ENCODE measurements around the gene JRKL. TPM values are rescaled to one million over a fixed set of nuclear protein-coding genes. Genes with fewer than 3 reads are reported as not detected.

JRKL gene
- 4.2 to 8.3 TPM (median 5.6 TPM) in 5 replicates for total RNA-seq (2022; extraction: Qiagen RNA extraction)

DNA sequence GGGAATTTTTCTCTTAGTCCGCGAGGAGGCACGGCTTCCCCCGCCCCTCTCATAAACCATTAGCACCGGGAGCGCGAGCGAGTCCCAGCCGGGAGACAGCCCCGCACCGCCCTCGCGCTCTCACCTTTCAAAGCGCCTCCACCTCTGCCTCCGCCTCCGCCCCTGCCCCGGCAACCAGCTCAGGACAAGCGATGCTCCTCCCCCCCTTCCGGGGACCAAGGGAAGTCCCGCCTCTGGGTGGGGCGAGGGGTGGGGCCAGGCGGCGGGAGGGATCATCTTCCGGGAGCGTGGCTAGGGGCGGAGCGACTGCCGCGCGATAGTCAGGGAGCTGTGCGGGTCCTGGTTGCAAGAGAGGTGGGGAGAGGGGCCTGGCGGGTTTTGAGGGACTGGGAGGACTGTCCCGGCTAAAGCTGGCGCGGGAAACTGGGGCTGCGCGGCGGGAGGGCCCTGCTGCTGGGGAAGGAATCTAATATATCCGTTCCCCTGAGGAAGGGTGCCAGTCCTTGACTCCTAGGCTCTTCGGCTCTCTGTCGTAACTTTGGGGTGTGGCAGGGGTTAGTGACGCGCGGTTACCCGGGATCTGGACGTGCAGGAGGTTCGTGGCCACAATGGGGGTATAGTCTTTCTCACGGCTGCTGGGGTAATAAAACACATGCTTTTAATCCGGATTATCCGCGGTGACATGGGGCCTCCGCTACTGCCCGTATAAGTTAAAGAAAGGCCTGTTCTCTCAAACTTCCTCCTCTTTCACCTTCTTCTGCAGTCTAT, at the start of gene JRKL, which contains the start of gene CCDC82:
TSS of gene JRKL (plus strand) at position 294 of the 768 bp plus-strand sequence. CDS start 637 bp downstream, outside the sequence.
TSS of gene CCDC82 (minus strand) at position 193 of the 768 bp plus-strand sequence. CDS start 5,165 bp downstream, outside the sequence.

DNA sequence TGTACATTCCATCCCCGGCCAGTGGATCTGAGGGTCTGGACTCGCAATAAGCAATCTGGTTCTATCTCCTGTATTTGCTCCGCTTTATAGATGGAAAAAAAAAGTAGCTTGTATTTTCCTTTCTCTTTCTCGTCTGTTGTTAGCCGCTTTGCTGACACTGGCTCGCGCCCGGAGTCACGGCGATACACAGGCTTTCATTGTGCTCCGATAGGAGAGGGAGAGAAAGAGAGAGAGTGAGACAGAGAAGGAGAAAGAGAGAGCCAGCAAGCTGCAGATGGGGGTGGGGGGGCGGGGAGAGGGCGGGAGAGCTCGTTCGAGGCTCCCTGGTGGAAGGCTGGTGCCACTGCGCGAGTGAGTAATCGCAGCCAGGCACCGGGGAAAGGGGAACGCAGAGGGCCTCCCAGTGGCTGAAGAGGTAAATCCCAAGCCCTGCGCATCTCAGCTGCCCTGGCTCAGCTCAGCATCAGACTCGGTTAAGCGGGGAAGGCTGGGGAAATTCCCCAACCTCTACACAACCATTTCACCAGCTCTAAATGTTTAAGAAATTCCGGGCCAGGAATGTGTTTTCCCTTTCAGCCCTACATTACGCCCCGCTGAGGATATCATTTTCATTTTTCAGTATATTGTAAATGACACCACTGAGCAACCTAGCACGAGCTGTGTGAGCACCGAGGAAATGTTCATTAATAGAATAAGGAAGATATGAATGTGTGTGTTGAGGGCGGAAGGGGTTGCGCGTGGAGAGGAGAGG, 46.7 kb upstream of the JRKL start, which contains the start of gene MAML2:
TSS of gene MAML2 (minus strand) at position 235 of the 751 bp plus-strand sequence. CDS start 1,300 bp downstream, outside the sequence.

Other genes with a start within 250 kb of the JRKL start
- 2.2 to 4.3 TPM (median 3.7 TPM) in 5 replicates for gene MAML2, start 46.8 kb upstream of the JRKL start, total RNA-seq (2022; extraction: Qiagen RNA extraction)
- gene CCDC82, start 101 bp upstream of the JRKL start, total RNA-seq (2022; extraction: Qiagen RNA extraction) = 16.3 to 25.6 TPM (median 19.1 TPM) in 5 replicates

Data from A549 treated with Hydrocortisone at 1 μM for 4 hours (cell line).